Cortex of kidney (tissue), 1 donor: ENCODE measurements around the gene ITGA1.
"Not testable (repeated sequence)": the region's sequence is repeated elsewhere in the genome, so short reads cannot be mapped to it uniquely, and the experiment has no call there.

Experiments
- DNase-seq: peaks from one replicate; lab custom pipeline; 2025; lab: John Stamatoyannopoulos, UW

The ITGA1 gene

DNA sequence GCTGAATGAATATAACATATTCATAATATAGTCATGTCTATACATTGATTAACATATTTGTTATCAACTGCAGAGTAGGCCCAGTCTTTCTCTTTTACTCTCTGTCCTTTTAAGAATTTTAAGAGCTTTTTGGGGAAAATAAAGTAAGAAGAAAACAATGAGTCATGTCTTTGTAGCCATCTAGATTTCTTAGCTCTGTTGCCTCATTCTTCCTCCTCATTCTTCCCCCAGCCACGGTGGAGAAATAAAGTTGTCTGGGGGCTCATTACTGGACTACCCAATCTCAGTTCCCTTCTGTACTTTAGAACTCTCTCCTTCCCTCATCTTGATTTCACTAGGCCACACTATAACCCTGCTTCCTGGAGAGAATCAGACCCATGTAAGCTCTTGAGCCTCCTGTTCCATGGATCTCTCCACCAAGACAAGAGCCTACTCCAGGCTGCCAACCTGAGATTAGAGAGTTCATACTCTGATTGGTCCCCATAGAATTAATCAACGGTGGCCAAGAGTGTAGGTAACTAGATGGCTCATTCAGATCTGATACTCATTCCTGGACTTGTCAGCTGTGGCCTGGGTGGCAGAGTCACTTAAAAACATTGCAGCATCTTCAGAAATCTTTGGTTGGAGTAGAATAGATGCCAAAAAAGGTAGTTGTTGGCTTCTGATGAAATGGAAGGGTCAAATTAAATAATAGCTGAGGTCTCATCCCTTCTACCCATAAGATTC is 44.2 kb downstream of the ITGA1 start:
- DNase-seq: no peak

DNA sequence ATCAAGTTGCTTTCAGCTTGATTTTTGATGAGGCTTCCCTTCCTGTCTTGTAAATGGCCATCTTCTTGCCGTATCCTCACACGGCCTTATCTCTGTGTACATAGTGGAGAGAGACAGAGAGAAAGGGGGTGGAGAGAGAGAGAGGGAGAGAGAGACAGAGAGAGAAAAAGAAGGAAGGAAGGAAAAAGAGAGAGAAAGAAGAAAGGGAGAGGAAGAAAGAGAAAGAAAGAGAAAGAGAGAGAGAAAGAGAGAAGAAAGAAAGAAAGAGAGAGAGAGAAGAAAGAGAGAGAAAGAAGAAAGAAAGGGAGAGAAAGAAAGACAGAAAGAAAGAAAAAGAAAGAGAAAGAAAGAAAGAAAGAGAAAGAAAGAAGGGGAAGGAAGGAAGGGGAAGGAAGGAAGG is 46.6 kb downstream of the ITGA1 start:
- DNase-seq: no peak

DNA sequence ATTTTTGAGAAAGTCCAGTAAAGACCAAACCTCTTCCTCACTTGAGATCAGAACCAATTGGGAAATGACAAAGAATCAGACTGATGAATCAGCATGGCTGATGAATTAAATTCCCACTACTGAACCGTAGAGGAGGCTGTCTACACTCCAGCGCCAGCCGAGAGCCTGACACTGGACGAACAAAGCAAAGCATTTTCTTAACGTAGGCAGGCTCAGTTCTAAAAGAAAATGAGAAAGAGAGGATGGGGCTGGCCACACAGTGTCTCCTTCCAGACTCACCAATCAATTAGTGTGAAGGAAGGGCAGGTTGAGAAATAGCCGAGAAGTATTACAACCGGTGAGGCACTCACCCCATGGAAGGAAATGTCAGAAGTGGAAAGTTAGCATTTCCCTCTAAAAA is 49.4 kb downstream of the ITGA1 start:
- DNase-seq: no peak

DNA sequence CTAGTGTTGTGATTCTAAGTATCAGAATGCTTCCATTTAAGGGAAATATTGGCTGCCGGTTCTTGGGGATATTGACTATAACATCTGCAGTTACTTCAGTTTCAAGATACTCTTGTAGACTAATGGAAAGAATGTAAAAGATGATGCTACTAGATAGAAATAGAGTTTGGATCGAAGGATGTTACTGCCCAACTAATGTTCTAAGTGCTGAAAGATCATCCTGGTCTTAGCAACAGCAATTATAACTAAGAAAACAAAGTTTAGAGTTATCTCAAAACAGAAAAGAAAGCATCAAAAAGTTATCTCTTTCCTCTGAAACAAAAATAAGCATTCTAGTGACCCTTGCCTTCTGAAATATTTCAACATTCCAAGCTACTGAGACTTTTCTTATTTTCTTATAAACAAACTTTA is 49.9 kb downstream of the ITGA1 start:
- no peak for DNase-seq

DNA sequence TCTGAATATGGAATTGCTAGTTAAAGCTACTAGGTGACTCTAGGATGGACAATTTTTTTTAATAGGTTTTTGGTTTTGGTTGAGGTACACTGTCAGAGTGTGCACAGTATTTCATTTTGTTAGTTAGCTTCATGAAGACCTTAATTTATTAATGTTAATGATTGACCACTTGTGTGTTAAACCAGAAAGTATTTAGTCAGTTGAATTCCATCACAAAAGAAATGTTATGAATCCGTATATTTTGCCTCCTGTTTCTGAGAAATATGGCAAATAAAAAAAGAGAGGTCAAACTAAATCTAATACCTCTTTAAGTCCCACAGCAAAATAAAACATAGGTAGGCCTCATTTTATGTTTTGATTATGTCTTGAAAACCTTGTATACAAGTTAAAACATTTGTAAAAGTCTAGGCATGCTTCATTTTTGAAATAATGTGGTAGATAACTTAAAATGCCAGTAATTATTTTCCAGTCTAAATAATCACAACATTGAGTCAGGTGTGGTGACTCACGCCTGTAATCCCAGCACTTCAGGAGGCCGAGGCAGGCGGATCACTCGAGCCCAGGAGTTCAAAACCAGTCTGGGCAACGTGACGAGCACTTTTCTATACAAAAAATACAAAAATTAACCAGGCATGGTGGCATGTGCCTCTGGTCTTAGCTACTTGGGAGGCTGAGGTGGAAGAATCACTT is 50.8 kb downstream of the ITGA1 start:
- no peak for DNase-seq

DNA sequence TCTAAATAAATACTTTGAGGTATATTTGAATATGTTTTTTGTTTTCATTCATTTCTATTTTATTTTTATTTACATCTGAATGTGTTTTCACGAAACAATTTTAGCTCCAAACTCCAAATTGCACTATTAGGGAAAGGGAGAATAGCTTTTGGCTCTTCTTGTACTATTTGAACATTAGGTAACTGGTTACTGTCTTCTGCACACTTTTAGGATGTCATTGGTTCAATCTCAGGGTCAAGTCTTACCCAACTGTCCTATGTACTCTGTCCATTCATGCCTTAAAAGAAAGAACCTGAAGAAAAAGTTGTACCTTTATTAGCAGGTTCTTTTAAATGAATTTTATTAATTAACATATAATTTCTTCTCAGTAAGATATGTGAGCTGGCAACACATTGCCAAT is 51.6 kb downstream of the ITGA1 start:
- DNase-seq: no peak

DNA sequence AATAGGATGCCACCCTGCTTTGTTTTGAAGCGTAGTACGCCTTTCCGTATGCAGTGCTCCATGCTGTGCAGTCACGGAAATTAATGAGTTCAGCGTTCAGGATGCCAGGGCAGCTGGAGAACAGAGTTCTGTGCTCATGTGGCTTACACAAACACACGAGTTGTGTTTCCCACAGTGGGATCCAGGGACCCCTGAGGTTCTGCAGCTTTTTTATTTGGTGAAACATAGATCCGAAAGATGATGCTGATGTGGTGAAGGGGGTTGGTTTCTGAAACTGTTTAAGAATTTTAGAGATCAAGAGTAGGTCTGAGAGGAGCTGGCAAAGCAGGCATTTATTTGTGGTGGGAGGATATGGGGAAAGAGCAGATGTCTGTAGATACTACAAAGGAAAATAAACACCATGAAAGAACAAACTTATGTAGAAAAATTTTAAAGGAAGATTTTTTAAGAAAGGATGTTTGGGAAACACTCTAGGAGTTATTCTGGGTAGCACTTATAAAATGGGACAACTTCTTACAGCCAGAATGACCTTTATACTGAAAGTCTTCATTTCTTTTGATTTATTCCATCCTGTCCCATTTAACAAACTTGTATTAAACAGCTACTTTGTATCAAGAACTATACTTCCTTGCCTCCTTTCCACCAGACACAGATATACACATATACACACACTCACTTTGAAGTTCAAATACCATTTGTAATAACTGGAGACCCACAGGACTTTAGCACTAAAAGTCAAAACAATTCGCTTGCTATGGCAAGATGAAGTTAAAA is 52.7 kb downstream of the ITGA1 start:
- no peak for DNase-seq

DNA sequence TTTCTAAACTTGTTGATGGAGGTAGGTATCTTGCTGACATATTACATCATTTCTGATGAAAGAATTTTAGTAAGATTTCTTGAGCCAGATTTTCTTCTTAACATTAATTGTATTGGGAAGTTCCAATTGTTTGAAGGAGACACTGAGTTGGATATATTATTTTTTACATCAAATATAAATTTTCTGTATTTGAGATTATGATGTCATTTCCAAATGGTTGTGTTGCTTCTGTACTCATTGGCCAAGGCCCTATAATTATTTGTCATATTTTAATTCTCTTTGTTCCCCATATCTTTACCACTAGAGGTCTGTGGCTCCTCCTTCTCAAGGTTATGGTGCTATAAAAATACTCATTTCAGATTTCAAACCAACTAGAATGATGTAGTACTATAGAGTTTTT is 53.4 kb downstream of the ITGA1 start:
- no peak for DNase-seq

DNA sequence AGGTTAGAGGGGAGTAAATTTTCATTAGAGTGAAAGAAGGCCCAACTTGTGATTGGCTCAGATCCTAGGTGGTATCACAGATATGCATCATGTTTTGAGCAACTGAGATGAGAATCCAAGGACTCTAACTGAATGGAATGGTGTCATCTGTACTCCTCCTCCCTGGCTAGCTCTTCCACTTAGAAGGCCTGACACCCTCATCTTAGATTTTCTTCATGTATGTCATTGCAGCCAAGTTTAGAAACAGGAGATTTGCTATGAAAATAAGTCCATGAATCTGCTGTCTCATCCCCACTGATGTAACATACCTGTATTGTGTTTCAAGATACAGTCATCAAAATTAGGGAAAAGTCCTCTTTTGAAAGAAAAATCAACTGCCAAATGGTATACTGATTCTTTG is 54.4 kb downstream of the ITGA1 start:
- DNase-seq: no peak

DNA sequence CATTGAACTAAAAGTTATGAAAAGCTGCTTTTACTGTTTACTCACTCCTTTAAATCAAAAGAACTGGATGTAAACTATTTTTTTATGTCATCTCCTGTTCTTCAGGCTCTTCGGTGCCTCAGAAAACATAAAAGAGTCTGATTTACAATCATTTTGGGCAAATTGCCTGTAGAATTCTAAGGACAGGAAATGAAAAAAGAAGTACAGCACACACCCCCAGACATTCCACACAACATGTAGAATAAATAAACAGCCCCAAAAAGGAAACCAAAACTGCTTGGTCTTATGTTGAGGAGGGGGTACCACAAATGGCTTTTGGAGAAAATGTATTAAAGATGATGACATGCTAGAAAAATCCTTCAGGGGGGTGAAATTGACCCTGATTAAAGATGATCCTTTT is 57.2 kb downstream of the ITGA1 start:
- DNase-seq: no peak

DNA sequence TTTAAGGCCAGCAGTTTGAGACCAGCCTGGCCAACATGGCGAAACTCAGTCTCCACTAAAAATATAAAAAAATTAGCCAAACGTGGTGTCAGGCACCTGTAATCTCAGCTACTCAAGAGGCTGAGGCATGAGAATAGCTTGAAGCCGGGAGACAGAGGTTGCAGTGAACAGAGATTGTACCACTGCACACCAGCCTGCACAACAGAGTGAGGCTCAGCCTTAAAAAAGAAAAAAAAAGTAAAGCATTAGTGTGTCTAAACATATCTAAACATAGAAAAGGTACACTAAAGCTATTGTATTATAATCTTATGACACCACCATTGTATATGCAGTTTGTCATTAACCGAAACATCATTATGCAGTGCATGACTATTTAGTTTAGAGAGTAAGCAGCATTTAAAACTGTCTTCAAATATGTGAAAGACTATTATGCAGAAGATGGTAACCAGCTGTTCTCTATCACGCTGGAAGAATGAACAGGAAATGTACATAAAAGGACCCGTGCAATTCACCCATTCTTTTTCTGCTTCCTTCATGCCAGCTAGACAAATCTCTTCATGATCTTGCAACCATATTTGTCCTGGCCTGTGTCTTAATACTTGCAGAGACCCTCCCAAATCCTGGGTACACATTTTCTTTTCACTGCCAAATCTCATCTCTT is 58.6 kb downstream of the ITGA1 start:
- no peak for DNase-seq

DNA sequence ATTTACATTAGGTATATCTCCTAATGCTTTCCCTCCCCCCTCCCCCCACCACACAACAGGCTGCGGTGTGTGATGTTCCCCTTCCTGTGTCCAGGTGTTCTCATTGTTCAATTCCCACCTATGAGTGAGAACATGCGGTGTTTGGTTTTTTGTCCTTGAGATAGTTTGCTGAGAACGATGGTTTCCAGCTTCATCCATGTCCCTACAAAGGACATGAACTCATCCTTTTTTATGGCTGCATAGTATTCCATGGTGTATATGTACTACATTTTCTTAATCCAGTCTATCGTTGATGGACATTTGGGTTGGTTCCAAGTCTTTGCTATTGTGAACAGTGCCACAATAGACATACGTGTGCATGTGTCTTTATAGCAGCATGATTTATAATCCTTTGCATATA is 61.0 kb downstream of the ITGA1 start:
- DNase-seq: not testable (repeated sequence)

DNA sequence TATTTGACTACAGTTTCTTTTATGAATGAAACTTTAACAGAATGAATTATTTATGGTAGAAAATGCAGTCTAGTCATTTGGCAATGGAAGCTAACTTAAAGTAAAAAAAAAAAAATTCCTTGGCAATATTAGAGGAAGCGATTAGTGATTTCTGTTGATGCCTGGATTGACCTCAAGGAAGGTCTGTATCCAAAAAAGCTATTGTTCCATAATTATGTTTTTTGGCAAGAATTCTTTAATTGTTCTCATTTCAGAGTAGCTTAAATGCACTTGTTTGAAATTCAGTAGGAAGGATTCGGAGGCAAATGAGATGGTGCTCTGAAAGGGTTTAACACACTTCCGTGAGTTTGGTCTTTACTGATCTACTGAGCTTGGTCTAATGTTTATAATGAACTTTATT is 61.8 kb downstream of the ITGA1 start:
- no peak for DNase-seq

DNA sequence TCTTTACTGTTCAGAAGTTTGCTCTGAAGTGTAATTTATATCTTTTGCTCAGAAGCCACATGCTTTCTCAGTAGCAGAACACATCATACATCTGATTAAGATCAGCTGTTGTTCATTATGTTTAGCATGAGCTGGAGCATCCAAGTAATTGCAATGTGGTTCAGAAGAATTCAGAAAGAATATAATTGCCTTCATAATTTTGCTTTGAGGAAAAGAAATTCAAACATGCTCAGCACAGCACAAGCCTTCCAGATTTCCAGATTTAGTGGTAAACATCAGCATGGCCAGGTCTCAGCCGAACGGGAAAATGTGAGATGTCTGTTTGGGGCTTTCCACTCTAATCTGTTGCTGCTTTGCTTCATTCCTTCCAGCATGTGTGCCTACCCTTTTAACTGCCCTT is 65.9 kb downstream of the ITGA1 start:
- DNase-seq: no peak

DNA sequence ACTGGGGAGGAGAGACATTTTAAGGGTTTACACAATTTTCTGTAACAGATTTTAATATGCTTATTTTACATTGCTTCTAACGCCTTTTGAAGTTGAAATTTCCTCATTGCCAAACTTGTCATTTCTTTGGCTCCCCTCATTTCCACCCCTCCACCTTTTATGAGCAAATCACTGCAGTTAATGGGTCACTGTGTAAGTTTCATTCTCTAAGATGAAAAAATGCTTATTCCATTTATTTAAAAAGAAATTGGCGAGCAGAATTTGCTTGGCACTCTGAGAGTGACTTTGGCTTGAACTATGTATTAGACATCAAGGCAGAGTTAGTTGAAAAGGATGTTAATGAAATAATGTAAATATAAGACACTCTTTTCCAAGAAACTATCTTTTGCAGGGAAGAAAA is 66.6 kb downstream of the ITGA1 start:
- DNase-seq: no peak

DNA sequence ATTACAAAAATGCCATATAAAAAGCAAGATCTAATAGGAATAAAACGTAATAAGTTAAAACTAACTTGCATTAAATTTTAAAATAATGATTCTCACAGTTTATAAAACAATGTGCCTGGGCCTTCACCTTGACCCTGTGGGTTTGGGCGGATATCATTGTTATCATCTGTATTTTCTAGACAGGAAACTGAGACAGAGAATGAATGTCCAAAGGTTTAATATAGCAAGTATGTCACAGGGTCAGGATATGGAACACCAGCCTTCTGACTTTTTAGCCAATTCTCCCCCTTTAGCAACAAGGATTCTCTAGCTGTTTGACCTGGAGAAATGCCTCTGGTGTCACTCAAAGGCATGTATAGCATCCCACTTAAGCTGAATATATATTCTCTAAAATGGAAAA is 67.2 kb downstream of the ITGA1 start:
- DNase-seq: no peak

DNA sequence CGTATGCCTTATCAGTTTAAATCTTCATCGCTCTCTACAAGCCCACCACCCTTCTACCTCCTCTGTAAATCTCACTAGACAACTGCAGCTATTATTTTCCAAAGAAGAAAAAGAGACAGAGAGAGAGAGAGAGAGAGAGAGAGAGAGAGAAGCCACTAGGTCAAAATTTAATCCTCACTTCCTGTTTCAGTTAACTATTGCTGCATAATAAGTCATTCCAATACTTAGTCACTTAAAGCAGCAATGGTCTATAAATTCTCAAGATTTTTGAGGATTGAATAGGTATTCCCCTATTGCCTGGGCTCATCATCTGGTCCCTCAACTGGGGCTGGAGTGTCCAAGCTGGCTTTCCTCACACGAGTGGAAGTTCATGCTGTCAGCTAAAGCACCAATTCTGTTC is 68.8 kb downstream of the ITGA1 start:
- no peak for DNase-seq

DNA sequence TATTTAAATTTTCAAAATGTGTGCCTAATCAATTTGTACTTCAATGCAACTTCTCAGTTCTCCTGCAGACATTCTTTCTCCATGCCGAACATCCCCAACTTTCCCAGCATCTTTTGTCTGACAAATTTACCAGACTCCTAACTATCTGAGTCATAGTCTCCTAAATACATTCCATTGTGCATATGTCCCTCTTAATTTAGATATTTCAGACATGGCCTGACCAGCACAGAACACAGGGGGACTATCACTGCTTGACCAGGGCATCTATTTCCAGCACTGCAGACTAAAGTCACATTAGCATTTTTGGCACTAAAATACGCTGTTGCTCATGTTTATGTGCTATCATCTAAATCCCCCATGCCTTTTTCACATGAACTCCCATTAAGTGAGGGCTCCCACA is 71.9 kb downstream of the ITGA1 start:
- DNase-seq: no peak

DNA sequence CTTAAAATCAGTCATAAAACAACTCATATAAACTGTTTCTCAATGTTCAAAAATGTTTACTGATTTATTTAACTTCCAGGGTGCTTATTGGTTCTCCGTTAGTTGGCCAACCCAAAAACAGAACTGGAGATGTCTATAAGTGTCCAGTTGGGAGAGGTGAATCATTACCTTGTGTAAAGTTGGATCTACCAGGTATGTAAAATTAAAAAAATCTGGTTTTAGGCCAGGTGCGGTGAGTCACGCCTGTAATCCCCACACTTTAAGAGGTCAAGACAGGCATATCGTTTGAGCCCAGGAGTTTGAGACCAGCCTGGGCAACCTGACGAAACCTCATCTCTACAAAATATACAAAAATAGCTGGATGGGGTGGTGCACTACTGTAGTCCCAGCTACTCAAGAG is 73.7 kb downstream of the ITGA1 start:
- DNase-seq: no peak

DNA sequence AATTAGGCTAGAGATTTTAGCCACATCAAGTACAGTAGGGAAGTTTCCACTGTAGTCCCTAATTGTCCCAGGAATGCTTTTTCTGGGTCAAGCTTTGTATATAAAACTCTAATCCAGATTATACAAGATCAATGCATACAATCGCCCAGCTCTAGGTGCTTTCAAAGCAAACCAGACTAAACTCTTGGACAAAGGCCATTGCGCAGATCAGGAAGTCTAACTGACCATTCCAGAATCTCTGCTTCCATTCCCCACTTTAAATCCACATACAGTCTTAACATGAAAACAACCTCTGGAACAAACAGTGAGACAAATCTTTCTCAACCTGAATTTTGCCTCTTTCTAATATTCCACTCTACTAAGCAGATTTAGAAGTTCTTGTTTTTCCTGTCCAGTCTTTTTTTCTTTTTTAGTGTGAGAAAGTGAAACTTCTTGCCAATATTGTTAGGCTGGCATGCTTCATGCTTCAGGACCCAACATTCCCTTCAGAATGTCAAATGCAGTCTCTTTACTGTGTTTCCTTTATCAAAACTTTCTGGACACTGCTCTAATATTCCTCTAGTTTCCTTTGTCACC is 76.1 kb downstream of the ITGA1 start:
- DNase-seq: no peak

DNA sequence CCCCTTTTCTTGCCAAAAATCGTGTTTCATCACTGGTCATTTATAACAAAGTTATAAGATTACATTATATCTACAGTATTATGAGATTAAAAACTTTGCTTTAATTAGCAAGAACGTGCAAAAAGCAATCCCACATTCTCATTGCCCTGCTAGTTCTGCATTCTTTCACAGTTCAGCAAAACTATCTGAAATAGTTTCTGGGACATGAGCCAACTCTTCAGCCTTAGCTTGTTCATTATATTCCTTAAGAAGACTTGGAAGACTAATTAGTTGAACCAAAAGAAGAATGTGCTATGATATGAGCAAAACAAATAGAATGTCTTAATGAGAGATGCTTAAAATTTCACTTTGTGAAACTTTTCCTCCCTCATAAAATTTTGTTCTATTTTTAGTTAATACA is 76.7 kb downstream of the ITGA1 start:
- DNase-seq: no peak

DNA sequence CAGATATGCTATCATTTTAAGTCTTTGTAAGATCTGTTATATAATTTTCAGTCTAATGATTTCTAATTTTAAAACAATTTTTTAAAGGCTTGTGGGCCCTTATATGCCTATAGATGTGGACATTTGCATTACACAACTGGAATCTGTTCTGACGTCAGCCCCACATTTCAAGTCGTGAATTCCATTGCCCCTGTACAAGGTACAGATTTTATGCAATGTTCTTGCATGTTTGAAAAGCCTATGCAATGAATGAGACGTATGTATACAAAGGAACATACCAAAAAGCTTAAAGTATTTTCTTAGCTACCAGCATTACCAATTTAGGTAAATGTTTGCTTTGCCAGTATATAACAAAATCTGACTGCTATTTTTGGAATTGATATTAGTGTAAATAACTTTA is 77.2 kb downstream of the ITGA1 start:
- DNase-seq: no peak
